Measurements from ENCODE around the gene DPP10.

DNA sequence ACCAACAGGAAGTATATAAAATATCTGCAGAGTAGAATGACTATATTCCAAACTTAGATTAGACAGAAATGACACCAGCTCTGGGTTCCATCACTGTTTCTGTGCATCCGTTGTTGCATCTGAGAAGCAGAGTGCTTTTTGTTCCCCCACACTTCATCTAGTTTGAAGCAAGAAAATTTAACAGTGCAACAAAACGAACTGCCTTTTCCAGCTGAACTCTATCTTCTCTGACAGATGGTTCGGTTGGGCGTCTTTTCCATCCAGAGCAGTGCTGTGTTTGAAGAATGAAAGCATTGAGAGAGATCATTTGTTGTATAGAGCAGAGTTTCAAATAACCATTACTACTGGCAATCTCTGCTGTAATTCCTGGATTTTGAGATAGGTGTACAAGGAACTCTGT, 757.5 kb downstream of the DPP10 start:
- TF ChIP-seq EP300 (IDR thresholded peaks at IDR 0.05), result no peak
- TF ChIP-seq, protein P1, sequence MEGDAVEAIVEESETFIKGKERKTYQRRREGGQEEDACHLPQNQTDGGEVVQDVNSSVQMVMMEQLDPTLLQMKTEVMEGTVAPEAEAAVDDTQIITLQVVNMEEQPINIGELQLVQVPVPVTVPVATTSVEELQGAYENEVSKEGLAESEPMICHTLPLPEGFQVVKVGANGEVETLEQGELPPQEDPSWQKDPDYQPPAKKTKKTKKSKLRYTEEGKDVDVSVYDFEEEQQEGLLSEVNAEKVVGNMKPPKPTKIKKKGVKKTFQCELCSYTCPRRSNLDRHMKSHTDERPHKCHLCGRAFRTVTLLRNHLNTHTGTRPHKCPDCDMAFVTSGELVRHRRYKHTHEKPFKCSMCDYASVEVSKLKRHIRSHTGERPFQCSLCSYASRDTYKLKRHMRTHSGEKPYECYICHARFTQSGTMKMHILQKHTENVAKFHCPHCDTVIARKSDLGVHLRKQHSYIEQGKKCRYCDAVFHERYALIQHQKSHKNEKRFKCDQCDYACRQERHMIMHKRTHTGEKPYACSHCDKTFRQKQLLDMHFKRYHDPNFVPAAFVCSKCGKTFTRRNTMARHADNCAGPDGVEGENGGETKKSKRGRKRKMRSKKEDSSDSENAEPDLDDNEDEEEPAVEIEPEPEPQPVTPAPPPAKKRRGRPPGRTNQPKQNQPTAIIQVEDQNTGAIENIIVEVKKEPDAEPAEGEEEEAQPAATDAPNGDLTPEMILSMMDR (IDR thresholded peaks at IDR 0.05), result no peak
